K562 (cell line): ENCODE data around the gene BTBD2. TPM values are rescaled to one million over a fixed set of nuclear protein-coding genes. Genes with fewer than 3 reads are reported as not detected.

Experiments
- ARHGAP35 ChIP-seq: fragments of 450-650 bp; IDR thresholded peaks from 2 replicates; pipeline ENCODE4 v1.6.1; 2018; ENCODE audit not compliant: partially characterized antibody
- ARID1B ChIP-seq: fragments of 450-650 bp; IDR thresholded peaks from 2 replicates; pipeline ENCODE4 v1.6.1; 2016; ENCODE audit warnings: antibody characterized with exemption, mild to moderate bottlenecking, inconsistent platforms
- ARNT ChIP-seq, 2 experiments: fragments of 450-650 bp; IDR thresholded peaks; 2 replicates each; pipeline ENCODE4 v1.6.1; 2016; ENCODE audit warnings: mild to moderate bottlenecking in 1 of 2
- BRF1 ChIP-seq: IDR thresholded peaks from 3 replicates; pipeline ENCODE4 v1.6.1; 2011; ENCODE audit warnings: borderline replicate concordance, mild to moderate bottlenecking; ENCODE audit not compliant: insufficient read length; ENCODE audit errors: extremely low read depth
- CREB1 ChIP-seq, 2 experiments: sonication (generic) in 1 of 2; formaldehyde crosslinking in 1 of 2; IDR thresholded peaks; 2 replicates each; pipeline versions ENCODE4 v1.6.1 to v1.8.0; 2012 to 2022; ENCODE audit warnings: inconsistent platforms in 1 of 2, mild to moderate bottlenecking in 1 of 2, missing genetic modification reagents in 1 of 2, moderate library complexity in 1 of 2
- DMBX1 ChIP-seq: fragments of 250-450 bp; sonication (Bioruptor Pico); IDR thresholded peaks from 2 replicates; pipeline ENCODE4 v1.8.0; 2022; ENCODE audit warnings: inconsistent platforms, mild to moderate bottlenecking, moderate library complexity, borderline replicate concordance
- GTF2E2 ChIP-seq: fragments of 200-800 bp; sonication (Bioruptor generic); IDR thresholded peaks from 2 replicates; pipeline ENCODE4 v1.6.1; 2016; ENCODE audit warnings: missing genetic modification characterization, missing compliant biosample characterization
- HBP1 ChIP-seq: fragments of 450-650 bp; formaldehyde crosslinking; IDR thresholded peaks from 2 replicates; pipeline ENCODE4 v1.4.0; 2022; ENCODE audit warnings: missing genetic modification characterization
- KAT7 ChIP-seq: sonication (generic); formaldehyde crosslinking; IDR thresholded peaks from 2 replicates; pipeline ENCODE4 v1.8.0; 2022; ENCODE audit warnings: missing genetic modification reagents, mild to moderate bottlenecking, borderline replicate concordance
- MAFG ChIP-seq: fragments of 450-650 bp; conservative IDR thresholded peaks from 2 replicates; pipeline ENCODE4 v1.6.1; 2016; ENCODE audit warnings: missing genetic modification characterization, missing compliant biosample characterization
- MCM5 ChIP-seq: fragments of 450-650 bp; IDR thresholded peaks from 2 replicates; pipeline ENCODE4 v1.6.1; 2016; ENCODE audit warnings: low read depth
- MIER1 ChIP-seq: fragments of 450-650 bp; IDR thresholded peaks from 2 replicates; pipeline ENCODE4 v1.6.1; 2016; ENCODE audit warnings: antibody characterized with exemption, mild to moderate bottlenecking, low read depth
- MTA2 ChIP-seq: fragments of 450-650 bp; IDR thresholded peaks from 2 replicates; pipeline ENCODE4 v1.6.1; 2016; ENCODE audit warnings: low read depth
- POLR2H ChIP-seq: IDR thresholded peaks from 2 replicates; pipeline ENCODE4 v1.6.1; 2016; ENCODE audit warnings: missing genetic modification characterization, low read depth, mild to moderate bottlenecking, control low read depth, missing compliant biosample characterization, moderate library complexity
- PPARD ChIP-seq: fragments of 250-450 bp; sonication (Bioruptor Pico); IDR thresholded peaks from 2 replicates; pipeline ENCODE4 v1.8.0; 2022; ENCODE audit warnings: inconsistent platforms, mild to moderate bottlenecking, moderate library complexity
- PRMT5 ChIP-seq: sonication (generic); formaldehyde crosslinking; IDR thresholded peaks from 2 replicates; pipeline ENCODE4 v1.5.0; 2020; ENCODE audit warnings: missing genetic modification reagents
- RAD21 ChIP-seq, 2 experiments: fragments of 250-450 bp in 1 of 2; fragments of 450-650 bp in 1 of 2; sonication (Bioruptor Pico) in 1 of 2; formaldehyde crosslinking in 1 of 2; IDR thresholded peaks in 1 of 2; conservative IDR thresholded peaks in 1 of 2; 2 replicates each; pipeline versions ENCODE4 v1.4.0 to v1.8.0; 2020 to 2022; ENCODE audit warnings: mild to moderate bottlenecking in 2 of 2, moderate library complexity in 1 of 2
- RBM25 ChIP-seq: fragments of 200-400 bp; formaldehyde crosslinking; IDR thresholded peaks from 2 replicates; pipeline ENCODE4 v1.6.1; 2018; ENCODE audit warnings: low read length, low read depth, moderate library complexity; ENCODE audit not compliant: severe bottlenecking
- THRA ChIP-seq: fragments of 450-650 bp; IDR thresholded peaks from 2 replicates; pipeline ENCODE4 v1.6.1; 2017; ENCODE audit warnings: mild to moderate bottlenecking, moderate library complexity
- YBX1 ChIP-seq: fragments of 450-650 bp; IDR thresholded peaks from 2 replicates; pipeline ENCODE4 v1.7.1; 2016; ENCODE audit warnings: mild to moderate bottlenecking
- ZEB2 ChIP-seq: fragments of 450-650 bp; IDR thresholded peaks from 2 replicates; pipeline ENCODE4 v1.6.1; 2016
- ZNF134 ChIP-seq: fragments of 250-450 bp; sonication (Bioruptor Pico); conservative IDR thresholded peaks from 2 replicates; pipeline ENCODE4 v1.4.0; 2020
- ZNF41 ChIP-seq: fragments of 250-450 bp; sonication (Bioruptor Pico); conservative IDR thresholded peaks from 2 replicates; pipeline ENCODE4 v1.4.0; 2020; ENCODE audit warnings: mild to moderate bottlenecking
- ZNF551 ChIP-seq: fragments of 250-450 bp; sonication (Bioruptor Pico); IDR thresholded peaks from 2 replicates; pipeline ENCODE4 v1.5.0; 2021; ENCODE audit warnings: mild to moderate bottlenecking, moderate library complexity
- ZNF584 ChIP-seq: fragments of 200-800 bp; sonication (Bioruptor generic); IDR thresholded peaks from 2 replicates; pipeline ENCODE4 v1.6.1; 2016; ENCODE audit warnings: low read depth, mild to moderate bottlenecking, missing genetic modification characterization, missing compliant biosample characterization
- ZNF586 ChIP-seq: fragments of 450-650 bp; formaldehyde crosslinking; conservative IDR thresholded peaks from 2 replicates; pipeline ENCODE4 v1.4.0; 2020; ENCODE audit warnings: mild to moderate bottlenecking, moderate library complexity
- ZNF589 ChIP-seq: fragments of 200-800 bp; sonication (Bioruptor generic); IDR thresholded peaks from 2 replicates; pipeline ENCODE4 v1.6.1; 2016; ENCODE audit warnings: low read depth, missing genetic modification characterization, missing compliant biosample characterization
- polyA plus RNA-seq, 8 experiments: library from polyadenylated mRNA; depleted of rRNA in 4 of 8; stranded (reverse) in 5 of 8; unstranded in 3 of 8; fragments of >200 nt; fragmentation: Nextera tagmentation in 2 of 8; fragmentation: Illumina TruSeq in 1 of 8; extraction: Ambion mirVana in 2 of 8; extraction: Trizol in 1 of 8; gene quantifications; 2 replicates each; pipeline versions ENCODE4 v1.2.1 to v1.2.3, GENCODE V29; 2011 to 2014; ENCODE audit warnings: inconsistent platforms in 1 of 8, missing spikeins in 1 of 8
- total RNA-seq, 7 experiments: library from RNA; depleted of rRNA in 6 of 7; stranded (reverse); fragments of >200 nt in 6 of 7; fragmentation: Illumina TruSeq in 2 of 7; extraction: Trizol in 2 of 7; gene quantifications; 2 replicates each; pipeline versions ENCODE4 v1.2.1 to v1.2.3, GENCODE V29; 2011 to 2021; ENCODE audit warnings: low replicate concordance in 1 of 7

BTBD2 gene
- total and polyA plus RNA-seq, 9 of the 15 experiments (the other 6 are each of a cell fraction or from before 2014, with no cell fraction given) = 0.10 to 15.6 (median 6.9) TPM

GRCh38 chr19:2055931-2056836, 40.7 kb upstream of the BTBD2 start (continued):
- TF ChIP-seq THRA = no peak
- no peak for TF ChIP-seq MAFG (tag)
- TF ChIP-seq HBP1 (CRISPR knock-in tag) = peak; percentile 34; the same call in 1 of the 2 replicates
- TF ChIP-seq ARHGAP35 = no peak
- TF ChIP-seq MTA2 = peak; percentile 61
- TF ChIP-seq DMBX1 = no peak
- TF ChIP-seq ARID1B = peak; percentile 64; the same call in 1 of the 2 replicates
- TF ChIP-seq YBX1 = no peak
- TF ChIP-seq MIER1 = no peak
- TF ChIP-seq MCM5 = no peak
- TF ChIP-seq RBM25 = peak; percentile 55
- TF ChIP-seq ARNT (IDR thresholded peaks at IDR 0.05) = peak in 1 of 2 experiments; percentile 62; a peak in 1 of 4 replicates
- peak; percentile 74; the same call in 1 of the 2 replicates for TF ChIP-seq ZNF589 (CRISPR knock-in tag)
- no peak for TF ChIP-seq ZNF41 (CRISPR knock-in tag)
- TF ChIP-seq KAT7 = no peak; the same call in 1 of the 2 replicates
- TF ChIP-seq ZNF584 (CRISPR knock-in tag) = peak; percentile 89
- TF ChIP-seq ZEB2 = peak; percentile 56; the same call in 1 of the 2 replicates
- no peak for TF ChIP-seq RAD21 (CRISPR knock-in tag; conservative IDR thresholded peaks at IDR 0.05 in 1 of 2, IDR thresholded peaks at IDR 0.05 in 1 of 2)
- TF ChIP-seq GTF2E2 (tag) = no peak
- TF ChIP-seq PRMT5 (CRISPR knock-in tag) = no peak
- TF ChIP-seq ZNF586 (CRISPR knock-in tag) = no peak
- TF ChIP-seq ZNF551 = no peak
- TF ChIP-seq PPARD (CRISPR knock-in tag) = no peak
- TF ChIP-seq CREB1 (IDR thresholded peaks at IDR 0.05) = no peak
- no peak for TF ChIP-seq CREB1 (CRISPR knock-in tag; IDR thresholded peaks at IDR 0.05)
- peak; percentile 48 for TF ChIP-seq POLR2H (tag)
- no peak for TF ChIP-seq ZNF134
- TF ChIP-seq BRF1 = no peak
